ENCODE measurements around the gene HAO2.
"Not testable (repeated sequence)": the region's sequence is repeated elsewhere in the genome, so short reads cannot be mapped to it uniquely, and the experiment has no call there.

The HAO2 gene

DNA sequence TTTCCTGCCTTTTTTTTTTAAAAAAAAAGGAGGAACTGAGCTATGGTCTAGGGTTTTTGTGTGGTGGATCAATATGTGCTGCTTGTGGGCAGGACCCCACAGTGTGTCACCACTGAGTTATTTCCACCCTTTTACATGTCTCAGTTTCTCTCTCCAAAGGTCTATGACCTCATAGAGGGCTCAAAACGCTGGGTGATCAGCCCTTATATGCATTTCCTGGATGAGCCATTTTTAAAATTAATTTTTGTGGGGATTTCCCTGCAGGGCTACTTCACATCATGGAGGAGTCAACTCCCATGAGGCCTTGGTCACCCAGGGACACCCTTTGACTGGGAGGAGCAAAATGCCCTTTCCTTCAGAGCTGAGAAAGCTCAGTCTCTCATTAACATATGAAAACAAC is 20.7 kb upstream of the HAO2 start:
- DNase-seq, result no peak

DNA sequence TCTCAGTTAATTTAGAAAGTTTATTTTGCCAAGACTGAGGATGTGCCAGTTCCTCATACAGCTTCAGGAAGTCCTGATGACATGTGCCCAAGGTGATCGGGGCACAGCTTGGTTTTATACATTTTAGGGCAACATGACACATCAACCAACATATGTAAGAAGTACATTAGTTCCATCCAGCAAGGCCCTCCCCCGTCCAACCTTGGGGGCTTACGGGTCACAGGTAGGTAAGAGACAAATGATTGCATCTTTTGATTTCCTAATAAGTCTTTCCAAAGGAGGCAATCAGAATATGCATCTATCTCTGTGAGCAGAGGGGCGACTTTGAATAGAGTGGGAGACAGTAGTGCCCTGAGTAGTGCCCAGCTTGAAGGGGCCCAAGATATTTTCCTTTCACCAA is 19.6 kb upstream of the HAO2 start:
- DNase-seq, result no peak

DNA sequence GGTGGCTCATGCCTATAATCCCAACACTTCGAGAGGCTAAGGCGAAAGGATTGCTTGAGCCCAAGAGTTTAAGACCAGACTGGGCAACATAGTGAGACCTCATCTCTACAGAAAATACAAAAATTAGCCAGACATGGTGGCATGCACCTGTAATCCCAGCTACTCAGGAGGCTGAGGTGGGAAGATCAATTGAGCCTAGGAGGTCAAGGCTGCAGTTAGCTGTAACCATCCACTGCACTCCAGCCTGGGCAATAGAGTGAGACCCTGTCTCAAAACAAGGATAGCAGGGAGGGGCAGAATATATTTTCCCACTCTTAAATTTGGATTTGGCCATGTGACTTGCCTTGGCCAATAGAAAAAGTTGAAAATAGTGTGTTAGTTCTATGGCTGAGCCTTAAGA is 17.7 kb upstream of the HAO2 start:
- not testable (repeated sequence) for DNase-seq

DNA sequence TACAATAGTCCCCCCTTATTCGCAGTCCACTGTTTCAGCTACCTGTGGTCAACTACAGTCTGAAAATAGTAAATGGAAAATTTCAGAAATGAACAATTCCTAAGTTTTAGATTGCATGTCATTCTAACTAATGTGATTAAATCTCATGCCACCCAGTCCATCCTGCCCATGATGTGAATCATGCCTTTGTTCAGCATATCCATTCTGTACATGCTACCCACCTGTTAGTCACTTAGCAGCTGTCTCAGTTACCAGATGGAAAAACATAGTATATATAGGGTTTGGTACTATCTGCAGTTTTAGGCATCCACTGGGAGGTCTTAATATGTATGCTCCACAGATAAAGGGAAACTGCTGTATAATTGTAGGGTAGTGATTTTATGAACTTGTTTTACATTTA is 16.6 kb upstream of the HAO2 start:
- no peak for DNase-seq

DNA sequence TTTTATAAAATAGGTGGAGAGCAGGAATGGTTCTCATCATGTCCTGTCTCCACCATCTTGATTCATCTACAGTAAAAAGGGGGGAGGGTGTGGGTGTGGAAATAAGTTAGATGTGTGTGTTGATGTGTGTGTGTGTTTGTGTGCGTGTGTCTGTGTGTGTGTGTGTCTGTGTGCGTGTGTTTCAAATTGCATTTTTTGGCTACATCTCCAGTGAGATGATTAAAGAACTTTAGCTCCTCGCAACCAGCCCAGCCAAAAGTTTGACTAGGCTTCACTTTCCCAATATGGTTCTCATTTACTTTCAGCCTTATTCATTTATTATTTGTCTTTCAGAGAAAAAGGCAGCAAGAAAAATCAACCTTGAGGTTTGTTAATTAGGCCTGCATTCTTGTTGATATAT is 14.7 kb upstream of the HAO2 start:
- no peak for DNase-seq

DNA sequence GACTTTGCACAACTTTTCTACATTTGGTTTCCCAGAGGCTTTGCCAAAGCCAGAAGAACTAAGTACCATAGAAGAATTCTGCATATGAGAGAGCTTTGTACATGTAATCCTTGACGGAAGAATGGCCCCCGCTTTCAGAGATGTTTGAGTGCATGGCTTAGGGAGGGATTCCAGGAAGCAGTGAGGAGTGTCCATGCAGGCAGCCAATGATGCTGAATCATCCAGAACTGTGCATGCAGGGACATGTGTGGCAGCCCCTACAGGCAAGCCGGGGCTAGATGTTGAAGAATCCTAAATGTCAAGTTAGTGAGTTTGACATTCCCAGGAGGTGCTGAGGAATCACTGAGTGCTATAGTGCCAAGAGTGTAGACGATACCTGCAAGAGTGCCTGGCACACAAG is 9.9 kb upstream of the HAO2 start:
- DNase-seq, result no peak

DNA sequence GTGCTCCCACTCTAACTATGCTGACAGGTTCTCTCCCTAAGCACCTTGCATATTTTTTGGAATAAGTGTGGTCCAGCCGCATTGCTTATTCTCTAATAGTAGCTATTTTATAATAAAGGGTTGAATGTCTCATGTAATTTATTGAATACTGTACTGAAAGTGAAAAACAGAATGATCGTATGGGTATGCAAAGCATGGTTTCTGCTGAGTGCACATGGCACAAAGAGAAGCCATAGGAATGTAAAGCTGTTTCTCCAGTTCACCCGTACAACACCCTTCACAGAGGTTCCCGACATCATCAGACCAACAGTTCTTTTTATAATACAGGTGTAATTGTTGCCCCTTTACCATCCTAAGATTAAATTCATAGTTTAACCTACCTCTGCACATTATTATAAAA is 8.9 kb upstream of the HAO2 start:
- no peak for DNase-seq

DNA sequence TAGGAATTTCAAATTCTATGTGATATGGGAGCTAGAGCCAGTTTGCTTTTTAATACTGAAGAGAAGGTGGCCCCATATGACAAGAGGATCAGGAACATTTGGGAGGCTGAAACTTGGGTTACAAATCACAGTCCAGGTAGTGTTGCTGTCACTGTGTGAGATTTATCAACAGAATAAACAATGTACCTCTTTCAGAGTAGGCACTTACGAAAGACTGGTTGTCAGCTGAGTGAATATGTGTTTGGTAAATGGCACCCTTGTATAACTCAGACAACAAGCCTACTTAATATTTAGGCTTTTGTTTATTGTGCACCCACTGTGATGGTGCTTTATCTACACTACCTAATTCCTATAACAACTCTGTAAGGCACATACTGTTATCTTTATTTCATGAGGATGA is 7.4 kb upstream of the HAO2 start:
- no peak for DNase-seq

DNA sequence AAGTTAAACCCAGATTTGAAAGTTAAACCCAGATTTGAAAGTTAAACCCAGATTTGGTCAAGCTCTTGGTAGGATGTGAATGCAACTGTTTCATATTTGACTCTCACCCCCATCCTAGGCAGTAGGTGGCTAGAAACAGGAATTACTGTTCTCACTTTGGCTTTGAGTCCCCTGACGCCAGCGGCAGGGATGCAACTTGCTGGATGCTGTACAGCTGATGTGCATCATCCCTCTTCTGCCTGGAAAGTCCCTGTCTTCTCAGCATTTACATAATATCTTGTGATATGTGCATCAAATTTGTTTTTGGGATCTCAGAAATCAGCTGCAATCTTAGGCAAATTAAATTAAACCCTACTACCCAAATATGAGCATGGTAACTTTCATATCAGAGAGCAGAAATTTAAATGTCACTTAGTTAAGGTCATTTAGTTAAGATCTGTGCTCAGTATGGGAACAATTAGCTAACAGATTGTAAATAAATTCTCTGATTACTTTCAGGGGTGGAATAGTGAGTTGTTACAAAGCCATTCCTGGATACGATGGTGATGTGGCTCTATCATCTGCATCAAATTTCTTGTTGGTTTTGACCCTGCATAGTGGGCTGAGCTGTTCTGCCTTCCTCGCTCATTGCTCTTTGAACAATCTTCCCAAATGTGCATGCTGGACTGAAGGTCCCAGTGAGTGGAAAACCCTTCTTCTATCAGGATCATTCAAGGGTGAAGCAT is 6.8 kb upstream of the HAO2 start:
- DNase-seq, result no peak

DNA sequence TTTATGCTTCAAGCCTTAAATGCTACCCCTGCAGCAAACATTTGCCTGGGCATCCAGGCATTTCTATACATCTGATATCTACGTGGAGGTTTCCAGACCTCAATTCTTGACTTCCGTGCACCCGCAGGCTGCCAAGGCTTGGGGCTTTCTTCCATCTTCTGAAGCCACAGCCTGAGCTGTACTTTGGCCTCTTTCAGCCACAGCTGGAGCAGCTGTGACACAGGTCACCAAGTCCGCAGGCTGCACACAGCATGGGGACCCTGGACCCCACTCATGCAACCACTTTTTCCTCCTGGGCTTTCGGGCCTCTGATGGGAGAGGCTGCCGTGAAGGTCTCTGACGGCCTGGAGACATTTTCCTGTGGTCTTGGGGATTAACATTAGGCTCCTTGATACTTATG is 5.4 kb upstream of the HAO2 start:
- DNase-seq, result no peak

DNA sequence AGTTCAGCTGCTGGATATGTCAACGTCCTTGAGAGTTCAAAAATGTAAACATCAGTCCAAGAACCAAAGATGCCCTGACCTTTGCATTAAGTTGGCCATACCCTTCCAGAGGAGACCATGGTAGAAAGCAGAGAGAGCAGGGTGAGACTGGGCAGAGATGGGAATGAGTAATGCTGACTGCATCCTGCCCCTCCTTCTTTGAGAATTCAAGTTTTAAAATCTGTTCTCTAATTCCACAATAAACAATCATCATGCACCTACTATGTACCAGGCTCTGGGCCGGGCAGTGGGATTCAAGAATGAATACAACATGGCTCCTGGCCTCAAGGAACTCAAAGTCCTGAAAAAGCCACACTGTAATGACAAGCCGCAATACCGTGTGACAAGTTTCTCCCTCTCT is 3.9 kb upstream of the HAO2 start:
- no peak for DNase-seq

DNA sequence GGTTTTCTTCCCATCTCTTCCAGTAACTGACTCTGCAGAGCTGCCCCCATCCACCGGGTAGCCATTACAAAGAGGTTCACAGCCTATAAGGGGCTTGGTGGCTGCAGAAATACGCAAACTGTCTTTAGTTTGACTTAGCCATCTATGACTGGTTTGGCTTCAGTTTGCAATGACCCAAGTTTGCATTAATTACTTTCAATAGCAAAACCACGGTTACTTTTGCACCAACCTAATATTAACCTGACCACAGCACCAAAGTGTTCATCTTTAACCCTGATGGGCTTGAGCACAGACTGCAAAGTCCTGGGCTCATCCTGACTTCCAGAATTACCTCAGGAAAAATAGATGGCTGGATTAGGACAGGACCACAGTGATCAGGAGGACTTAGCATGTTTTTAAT is 2.2 kb upstream of the HAO2 start:
- peak; percentile 35 for DNase-seq

DNA sequence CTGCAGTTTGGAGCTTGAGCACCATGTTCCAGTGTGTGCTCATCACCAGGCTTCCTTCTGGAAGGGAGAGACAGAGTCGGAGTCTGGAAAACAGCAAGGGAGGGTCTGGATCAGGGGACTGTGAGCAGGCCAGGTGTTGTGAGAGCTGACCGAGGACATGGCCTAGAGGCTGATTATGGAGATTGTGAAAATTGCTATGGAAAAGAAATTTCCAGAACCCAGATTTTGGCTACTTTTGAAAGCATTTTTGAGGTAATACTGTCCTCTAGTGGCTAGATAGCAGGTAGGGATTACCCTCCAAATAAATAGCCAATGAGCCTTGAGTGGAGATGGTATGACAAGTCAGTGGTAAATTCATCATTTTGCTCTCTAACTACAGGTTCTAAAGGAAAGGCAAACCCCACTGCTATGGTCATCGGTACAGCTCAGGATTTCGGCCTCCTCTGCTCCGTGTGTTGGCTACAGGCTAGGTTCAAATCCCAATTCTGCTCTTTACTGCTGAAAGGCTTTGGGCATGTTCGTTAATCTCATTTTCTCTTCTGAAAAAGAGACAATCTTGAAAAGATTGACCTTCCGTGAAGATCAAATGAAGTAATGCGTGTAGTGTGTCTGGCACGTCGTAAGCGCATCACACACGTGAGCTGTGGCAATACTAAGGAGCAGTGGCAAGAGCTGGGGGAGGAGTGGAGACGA is 1.0 kb upstream of the HAO2 start:
- peak; percentile 66 for DNase-seq

DNA sequence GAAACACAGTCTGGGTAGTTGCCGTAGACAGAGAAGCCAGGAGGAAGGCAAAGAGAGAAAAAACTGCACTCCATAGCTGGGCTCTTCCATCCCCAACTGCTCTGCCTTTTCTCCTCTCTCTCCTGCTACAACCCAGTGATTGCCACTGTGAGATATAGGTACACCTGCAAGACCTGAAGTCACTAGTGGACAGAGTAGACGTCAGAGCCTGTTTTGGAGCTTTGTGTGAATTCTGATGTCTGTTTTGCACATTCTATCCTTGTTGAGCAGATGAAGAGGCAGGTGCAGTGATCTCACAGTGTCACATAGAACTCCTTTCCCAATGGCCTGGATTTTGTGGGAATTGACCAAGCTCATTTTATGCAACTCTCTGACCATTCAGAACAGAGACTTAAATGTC is 2.2 kb downstream of the HAO2 start:
- no peak for DNase-seq

DNA sequence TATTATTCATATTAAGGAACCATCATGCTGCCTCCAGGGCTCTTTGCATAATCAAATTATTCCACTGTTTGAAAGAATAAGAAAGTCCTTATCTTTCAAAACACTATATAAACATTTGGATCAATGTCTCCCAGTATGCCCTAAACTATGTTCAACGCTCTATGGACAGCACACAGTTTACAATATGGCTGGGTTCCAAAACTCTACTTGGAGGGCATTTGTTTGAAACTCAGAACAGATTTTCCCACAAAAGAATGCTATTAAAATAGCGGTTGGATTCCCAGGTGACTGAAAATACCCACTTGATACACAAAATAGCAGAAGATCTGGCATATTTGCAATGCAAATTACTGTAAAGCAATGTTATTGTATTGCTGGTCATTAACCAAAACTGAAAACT is 3.2 kb downstream of the HAO2 start:
- DNase-seq, result no peak

DNA sequence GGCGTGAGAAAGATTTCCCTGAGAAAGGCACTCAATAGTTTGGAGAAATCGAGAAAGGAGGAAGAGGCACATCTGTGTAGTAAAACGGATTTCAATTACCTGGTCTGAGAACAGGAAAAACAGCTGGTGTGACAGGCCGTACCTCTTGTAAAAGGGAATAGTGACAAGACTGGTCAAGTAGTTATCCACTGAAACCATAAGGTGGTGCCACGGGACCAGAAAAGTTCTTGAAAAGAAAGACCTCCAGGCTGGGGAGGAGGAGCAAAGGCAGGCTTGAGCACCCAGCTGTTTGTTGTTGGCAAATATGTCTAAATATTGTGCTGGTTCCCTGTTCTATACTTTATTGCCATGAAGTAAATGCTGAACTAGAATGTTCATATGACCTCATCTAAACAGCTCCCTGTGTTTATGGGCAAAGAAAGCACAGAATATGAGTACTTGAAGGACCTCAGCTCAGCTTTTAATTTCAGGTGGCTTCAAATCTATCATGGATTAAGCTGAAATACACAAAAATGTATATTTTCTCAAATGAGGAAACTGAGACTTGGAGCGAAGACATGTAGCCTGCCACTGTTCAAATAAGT is 4.0 kb downstream of the HAO2 start:
- DNase-seq, result peak; percentile 77

DNA sequence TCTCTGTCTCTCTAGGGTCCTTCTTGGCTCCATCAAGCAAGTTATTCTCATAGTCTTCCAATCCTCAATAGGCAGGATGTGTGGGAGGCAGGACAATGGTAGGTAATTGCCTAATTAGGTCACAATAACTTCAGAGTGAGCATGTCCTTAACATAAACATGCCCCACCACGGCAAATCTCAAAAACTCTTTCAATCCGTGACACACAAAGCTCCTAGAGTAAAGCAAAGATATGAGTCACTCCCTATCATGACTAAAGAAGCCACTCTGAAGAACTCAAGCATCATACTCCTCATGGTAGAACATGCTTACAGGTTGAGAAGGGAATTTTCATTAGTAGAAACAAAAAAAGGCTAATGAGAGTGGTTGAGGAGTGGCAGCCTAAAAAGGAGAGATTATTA is 4.9 kb downstream of the HAO2 start:
- DNase-seq, result no peak

DNA sequence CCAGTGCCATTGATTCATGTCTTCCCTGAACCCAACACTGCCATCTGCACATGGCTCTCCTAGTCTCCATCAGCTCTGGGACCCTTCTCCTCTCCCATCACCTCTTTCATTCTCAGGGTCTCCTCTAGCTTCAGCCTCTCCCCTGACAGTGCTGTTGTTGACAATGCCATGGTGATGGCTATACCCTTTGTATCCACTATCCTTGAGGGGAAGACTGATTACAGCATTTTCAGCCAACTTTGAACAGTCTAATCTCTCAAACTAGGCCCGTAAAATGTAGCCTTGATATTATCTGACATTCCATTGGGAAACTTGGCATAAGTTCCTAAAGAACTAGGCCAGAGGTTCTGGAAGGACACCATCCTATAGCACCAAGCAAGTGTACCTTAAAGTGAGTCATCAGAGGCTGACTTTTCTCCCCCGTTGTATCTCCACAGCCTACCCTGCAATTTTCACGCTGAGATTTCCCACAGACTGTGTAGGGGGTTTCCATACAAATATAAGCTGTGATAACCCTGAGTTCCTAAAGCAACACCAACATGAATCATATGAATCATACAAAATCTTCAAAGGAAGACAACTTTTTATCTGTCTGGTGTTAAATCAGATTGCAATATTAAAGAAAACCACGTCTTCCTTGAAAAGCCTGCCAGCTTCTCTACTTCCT is 5.8 kb downstream of the HAO2 start:
- no peak for DNase-seq

DNA sequence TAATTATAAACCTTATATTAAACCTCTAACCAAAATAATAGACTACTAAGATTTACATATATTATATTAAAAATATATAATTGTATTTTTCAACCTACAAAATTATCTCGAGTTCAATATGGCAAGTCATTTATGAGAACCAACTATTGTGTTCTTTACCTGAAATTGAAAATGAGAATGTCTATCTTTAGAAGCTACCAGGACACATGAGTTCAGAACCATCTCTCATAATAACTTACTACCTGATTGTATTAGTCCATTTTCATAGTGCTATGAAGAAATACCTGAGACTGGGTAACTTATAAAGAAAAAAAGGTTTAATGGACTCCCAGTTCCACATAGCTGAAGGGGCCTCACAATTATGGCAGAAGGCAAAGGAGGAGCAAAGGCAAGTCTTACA is 6.8 kb downstream of the HAO2 start:
- DNase-seq, result no peak

DNA sequence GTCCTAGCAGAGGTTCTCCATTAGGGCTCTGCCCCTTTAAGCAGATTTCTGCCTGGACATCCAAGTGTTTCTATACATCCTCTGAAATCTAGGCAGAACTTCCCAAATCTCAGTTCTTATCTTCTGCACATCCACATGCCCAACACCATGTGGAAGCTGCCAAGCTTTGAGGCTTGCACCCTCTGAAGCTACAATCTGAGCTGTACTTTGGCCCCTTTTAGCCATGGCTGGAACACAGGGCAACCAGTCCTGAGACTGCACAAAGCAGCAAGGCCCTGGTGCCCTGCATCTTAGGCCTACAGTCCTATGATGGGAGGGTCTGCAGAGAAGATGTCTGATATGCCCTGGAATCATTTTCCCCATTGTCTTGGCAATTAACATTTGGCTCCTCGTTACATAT is 8.0 kb downstream of the HAO2 start:
- no peak for DNase-seq

DNA sequence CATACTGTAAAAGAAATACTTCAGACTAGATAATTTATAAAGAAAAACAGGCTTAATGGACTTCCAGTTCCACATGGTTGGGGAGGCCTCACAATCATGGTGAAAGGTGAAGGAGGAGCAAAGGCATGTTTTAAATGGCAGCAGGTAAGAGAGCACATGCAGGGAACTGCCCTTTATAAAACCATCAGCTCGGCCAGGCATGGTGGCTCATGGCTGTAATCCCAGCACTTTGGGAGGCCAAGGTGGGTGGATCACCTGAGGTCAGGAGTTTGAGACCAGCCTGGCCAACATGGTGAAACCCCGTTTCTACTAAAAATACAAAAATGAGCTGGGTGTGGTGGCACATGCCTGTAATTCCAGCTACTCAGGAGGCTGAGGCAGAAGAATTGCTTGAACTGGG is 9.0 kb downstream of the HAO2 start:
- DNase-seq, result not testable (repeated sequence)

DNA sequence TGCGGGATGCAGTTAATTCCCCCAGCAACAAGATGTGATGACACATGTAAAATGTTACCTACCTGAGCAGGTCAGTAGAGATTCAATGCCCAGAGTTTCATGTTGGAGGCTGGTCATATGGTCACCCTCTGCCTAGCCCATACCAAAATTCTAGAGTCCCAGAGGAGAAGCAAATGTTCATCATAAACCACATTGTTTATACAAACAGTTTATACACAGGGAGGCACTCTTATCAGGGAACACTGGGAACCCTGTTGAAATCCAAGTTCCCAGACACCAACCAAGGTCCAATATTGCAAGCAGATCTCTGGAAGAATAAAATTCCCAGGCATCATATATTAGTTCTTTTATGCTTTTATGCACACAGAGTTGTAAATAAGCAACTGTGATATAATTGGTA is 10.5 kb downstream of the HAO2 start:
- no peak for DNase-seq

DNA sequence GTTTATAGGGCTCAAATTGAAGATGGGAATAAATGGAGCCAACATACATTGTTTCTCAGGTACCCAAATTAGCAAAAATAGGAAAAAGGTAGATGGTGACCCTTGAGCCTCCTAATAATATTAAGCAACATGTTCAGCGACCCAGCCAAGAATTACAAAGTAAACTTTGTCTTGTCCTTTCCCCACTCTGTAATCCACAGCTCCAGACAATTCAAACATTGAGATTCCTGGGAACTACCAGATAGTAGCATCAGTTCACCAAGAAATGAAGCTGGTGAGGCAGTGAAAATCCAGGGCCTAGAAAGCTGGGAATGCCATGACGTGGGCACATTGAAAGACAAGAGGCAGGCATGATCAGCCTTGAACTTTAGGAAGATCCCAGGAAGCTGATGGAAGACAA is 11.7 kb downstream of the HAO2 start:
- DNase-seq, result no peak
